ENCODE data around the gene DAPK2.

DNA sequence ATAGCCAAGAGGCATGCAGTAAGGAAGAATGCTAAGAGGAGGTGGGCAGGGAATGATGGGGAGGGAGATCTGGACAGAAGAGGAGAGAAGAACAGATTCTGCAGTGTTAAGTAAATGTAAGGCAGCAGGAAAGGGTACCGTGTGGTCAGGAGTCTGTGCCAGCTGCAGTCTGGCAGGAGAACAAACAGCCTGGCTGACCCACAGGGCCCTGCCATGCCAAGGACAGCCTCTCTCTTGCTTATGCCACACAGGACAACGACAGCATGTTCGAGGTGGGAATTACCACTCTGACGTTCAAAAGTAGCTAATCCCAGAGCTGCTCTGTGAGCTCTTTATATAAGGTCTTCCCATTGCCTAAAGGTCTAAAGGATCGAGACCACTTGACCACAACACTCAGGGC lies 31.3 kb downstream of the DAPK2 start:
- no peak for TF ChIP-seq GATA2 (IDR thresholded peaks at IDR 0.05; ENCODE audit: low read depth, low read length)
- no peak for TF ChIP-seq GATA3 (IDR thresholded peaks at IDR 0.05; ENCODE audit: low read depth, low read length)

Data from SH-SY5Y (cell line).